Activated naive CD4-positive, alpha-beta T cell treated with anti-CD3 and anti-CD28 coated beads, Interleukin-2, amount 50 U/mL, for 72 hours (primary cell): Measurements from ENCODE around the gene OR52D1. TPM values are rescaled to one million over a fixed set of nuclear protein-coding genes. Genes with fewer than 3 reads are reported as not detected.

Experiments
- total RNA-seq, 2 donors: library from RNA; stranded (reverse); gene quantifications; one replicate each; pipeline ENCODE4 v1.2.3, GENCODE V29; 2022

OR52D1 gene
- total RNA-seq, 2 donors from 2014 or later = not detected

Other genes with a start within 250 kb of the OR52D1 start
- gene HBG1, start 238.8 kb upstream of the OR52D1 start, total RNA-seq = not detected
- under 1 TPM in 1 of 2 donors, not detected in 1; 0.41 TPM for gene HBG2, start 233.9 kb upstream of the OR52D1 start, total RNA-seq
- gene HBE1, start 218.7 kb upstream of the OR52D1 start, total RNA-seq = not detected
- gene OR51B4, start 186.7 kb upstream of the OR52D1 start, total RNA-seq = not detected
- not detected for gene OR51B2, start 164.4 kb upstream of the OR52D1 start, total RNA-seq
- under 1 TPM in 1 of 2 donors, not detected in 1; 0.34 TPM for gene OR51B5, start 145.2 kb upstream of the OR52D1 start, total RNA-seq
- gene OR51B6, start 137.2 kb upstream of the OR52D1 start, total RNA-seq = not detected
- not detected for gene OR51M1, start 104.9 kb upstream of the OR52D1 start, total RNA-seq
- gene OR51Q1, start 66.6 kb upstream of the OR52D1 start, total RNA-seq = not detected
- gene OR51I1, start 47.2 kb upstream of the OR52D1 start, total RNA-seq = not detected
- not detected for gene OR51I2, start 39.4 kb upstream of the OR52D1 start, total RNA-seq
- gene UBQLN3, start 21.3 kb downstream of the OR52D1 start, total RNA-seq = under 1 TPM; 0.10 to 0.25 TPM
- under 1 TPM; 0.21 to 0.32 TPM for gene UBQLNL, start 28.0 kb downstream of the OR52D1 start, total RNA-seq
- gene OR52H1, start 59.9 kb downstream of the OR52D1 start, total RNA-seq = under 1 TPM in 1 of 2 donors, not detected in 1; 0.23 TPM
- gene OR52B6, start 92.2 kb downstream of the OR52D1 start, total RNA-seq = not detected
- gene TRIM6, start 108.0 kb downstream of the OR52D1 start, total RNA-seq = 1 to 10 TPM in 1 of 2 donors, under 1 TPM in 1; 0.80 to 1.6 TPM
- gene TRIM34, start 136.3 kb downstream of the OR52D1 start, total RNA-seq = 10 to 100 TPM; 10.9 to 12.0 TPM
- gene TRIM5, start 196.4 kb downstream of the OR52D1 start, total RNA-seq = 10 to 100 TPM; 30.2 to 31.9 TPM
- 100 to 1,000 TPM; 151 to 228 TPM for gene TRIM22, start 201.1 kb downstream of the OR52D1 start, total RNA-seq
- gene OR56B1, start 247.8 kb downstream of the OR52D1 start, total RNA-seq = under 1 TPM; 0.48 to 0.93 TPM